Gastrocnemius medialis (tissue), 4 donors: ENCODE results near the gene KTN1. TPM values are rescaled to one million over a fixed set of nuclear protein-coding genes. Genes with fewer than 3 reads are reported as not detected.

ENCODE experiments used
- ATAC-seq, 2 donors: fragments of 150-250 bp; one replicate each; pipeline ENCODE4 v1.9.1; 2016
- DNase-seq, 2 donors: peaks; one replicate each; pipeline ENCODE4 v3.0.0-alpha.2; 2019
- H3K27ac ChIP-seq, 4 donors: fragments of 200-600 bp; sonication (generic); 1 replicate in 1 of 4; 2 replicates in 3 of 4; pipeline ENCODE4 v1.5.1; 2016 to 2018; ENCODE audit warnings: mild to moderate bottlenecking in 2 of 4, moderate library complexity in 1 of 4
- H3K27me3 ChIP-seq, 3 donors: fragments of 200-600 bp; sonication (generic) in 2 of 3; 1 replicate in 1 of 3; 2 replicates in 2 of 3; pipeline versions ENCODE4 v1.5.1 to v1.6.0; 2016 to 2019; ENCODE audit warnings: mild to moderate bottlenecking in 1 of 3, moderate library complexity in 1 of 3
- H3K36me3 ChIP-seq, 2 donors: fragments of 200-600 bp; sonication (generic) in 1 of 2; one replicate each; pipeline ENCODE4 v1.5.1; 2017 to 2018
- H3K4me1 ChIP-seq, 2 donors: fragments of 200-600 bp; sonication (generic) in 1 of 2; one replicate each; pipeline ENCODE4 v1.5.1; 2016 to 2017; ENCODE audit warnings: mild to moderate bottlenecking in 2 of 2
- H3K4me3 ChIP-seq, 4 donors: fragments of 200-600 bp; sonication (generic) in 3 of 4; 1 replicate in 1 of 4; 2 replicates in 3 of 4; pipeline ENCODE4 v1.5.1; 2016 to 2019; ENCODE audit warnings: mild to moderate bottlenecking in 2 of 4
- H3K9me3 ChIP-seq, 3 donors: fragments of 200-600 bp; sonication (generic) in 2 of 3; 1 replicate in 1 of 3; 2 replicates in 2 of 3; pipeline ENCODE4 v1.5.1; 2016 to 2019
- POLR2A ChIP-seq, 2 donors: fragments of 450-650 bp; IDR thresholded peaks; one replicate each; pipeline ENCODE4 v1.6.1; 2017; ENCODE audit warnings: antibody characterized with exemption in 2 of 2, mild to moderate bottlenecking in 2 of 2, moderate library complexity in 2 of 2
- in situ Hi-C, 4 donors: fragments of 200-750 bp; cut with MboI; loops; one replicate each; pipeline versions ENCODE4 v1.15.0 to v1.8.0; 2017; ENCODE audit warnings: low sequenced_read_pairs in 4 of 4
- intact Hi-C: fragments of 100-400 bp; cut with DNase I; formaldehyde crosslinking; loops from one replicate; pipeline ENCODE4 v1.15.1; 2023; ENCODE audit warnings: low total_unique reads
- total RNA-seq, 4 donors: library from RNA; depleted of rRNA; stranded (reverse); fragments of >200 nt; gene quantifications; one replicate each; pipeline versions ENCODE4 v1.1.0 to v1.2.3, GENCODE V29; 2016
- TF ChIP-seq, protein P1 (sequence below), 5 experiments: fragments of 450-650 bp in 3 of 5; fragments of 200-600 bp in 2 of 5; sonication (generic) in 2 of 5; IDR thresholded peaks in 4 of 5; conservative IDR thresholded peaks in 1 of 5; 1 replicate in 4 of 5; 2 replicates in 1 of 5; pipeline ENCODE4 v1.5.1; 2016 to 2019; ENCODE audit warnings: antibody characterized with exemption in 5 of 5, mild to moderate bottlenecking in 3 of 5, moderate library complexity in 3 of 5

Gene KTN1
- total RNA-seq, 4 donors from 2014 or later, result 256 to 373 (median 327) TPM

DNA sequence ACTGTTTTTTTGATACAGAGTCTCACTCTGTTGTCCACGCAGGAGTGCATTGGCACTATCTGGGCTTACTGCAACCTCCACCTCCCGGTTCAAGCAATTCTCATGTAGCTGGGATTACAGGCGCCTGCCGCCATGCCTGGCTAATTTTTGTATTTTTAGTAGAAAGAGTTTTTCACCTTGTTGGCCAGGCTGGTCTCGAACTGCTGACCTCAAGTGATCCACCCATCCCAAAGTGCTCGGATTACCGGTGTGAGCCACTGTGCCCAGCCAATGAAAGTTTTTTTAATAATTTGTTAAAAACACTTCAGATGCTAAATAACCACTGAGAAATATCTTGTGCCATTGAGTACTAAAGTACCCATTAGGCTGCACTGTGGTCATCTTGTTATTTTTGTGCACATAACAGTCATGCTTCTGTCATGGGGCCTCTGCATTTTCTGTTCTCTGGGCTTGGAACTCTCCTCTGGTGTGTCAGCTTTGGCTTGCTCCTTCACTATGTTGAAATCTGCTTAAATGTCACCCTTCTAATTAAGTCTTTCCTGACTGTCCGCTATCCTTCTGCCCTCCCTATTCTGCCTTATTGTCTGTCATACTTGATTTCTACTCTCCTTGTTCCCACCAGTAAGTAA is 105.1 kb downstream of the KTN1 start:
- peaks cover 0 to 22% of the 10 kb centered on the region in 2 donors for H3K36me3 ChIP-seq
- H3K27ac ChIP-seq, result peak overlapping the region; percentile 83 to 95 (median 88)
- H3K9me3 ChIP-seq, result no peaks in the 10 kb centered on the region
- peak; percentile 80 to 81 for DNase-seq
- H3K4me3 ChIP-seq, result no peak overlapping the region
- intact Hi-C loops (loop anchor here (2.0 to 10.0 kb wide), 3 partner anchors 104 to 410 kb away; partner anchors contain the start of genes FBXO34 and KTN1), in situ Hi-C loops (no loop called here)
- H3K4me1 ChIP-seq, result peaks cover 18 to 25% of the 10 kb centered on the region in 2 donors
- TF ChIP-seq, protein P1, sequence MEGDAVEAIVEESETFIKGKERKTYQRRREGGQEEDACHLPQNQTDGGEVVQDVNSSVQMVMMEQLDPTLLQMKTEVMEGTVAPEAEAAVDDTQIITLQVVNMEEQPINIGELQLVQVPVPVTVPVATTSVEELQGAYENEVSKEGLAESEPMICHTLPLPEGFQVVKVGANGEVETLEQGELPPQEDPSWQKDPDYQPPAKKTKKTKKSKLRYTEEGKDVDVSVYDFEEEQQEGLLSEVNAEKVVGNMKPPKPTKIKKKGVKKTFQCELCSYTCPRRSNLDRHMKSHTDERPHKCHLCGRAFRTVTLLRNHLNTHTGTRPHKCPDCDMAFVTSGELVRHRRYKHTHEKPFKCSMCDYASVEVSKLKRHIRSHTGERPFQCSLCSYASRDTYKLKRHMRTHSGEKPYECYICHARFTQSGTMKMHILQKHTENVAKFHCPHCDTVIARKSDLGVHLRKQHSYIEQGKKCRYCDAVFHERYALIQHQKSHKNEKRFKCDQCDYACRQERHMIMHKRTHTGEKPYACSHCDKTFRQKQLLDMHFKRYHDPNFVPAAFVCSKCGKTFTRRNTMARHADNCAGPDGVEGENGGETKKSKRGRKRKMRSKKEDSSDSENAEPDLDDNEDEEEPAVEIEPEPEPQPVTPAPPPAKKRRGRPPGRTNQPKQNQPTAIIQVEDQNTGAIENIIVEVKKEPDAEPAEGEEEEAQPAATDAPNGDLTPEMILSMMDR (IDR thresholded peaks at IDR 0.05 in 4 of 5, conservative IDR thresholded peaks at IDR 0.05 in 1 of 5), result no peak
- no peak for TF ChIP-seq POLR2A (IDR thresholded peaks at IDR 0.05)
- H3K27me3 ChIP-seq, result no peaks in the 10 kb centered on the region
- peak; percentile 98 to 99 for ATAC-seq

DNA sequence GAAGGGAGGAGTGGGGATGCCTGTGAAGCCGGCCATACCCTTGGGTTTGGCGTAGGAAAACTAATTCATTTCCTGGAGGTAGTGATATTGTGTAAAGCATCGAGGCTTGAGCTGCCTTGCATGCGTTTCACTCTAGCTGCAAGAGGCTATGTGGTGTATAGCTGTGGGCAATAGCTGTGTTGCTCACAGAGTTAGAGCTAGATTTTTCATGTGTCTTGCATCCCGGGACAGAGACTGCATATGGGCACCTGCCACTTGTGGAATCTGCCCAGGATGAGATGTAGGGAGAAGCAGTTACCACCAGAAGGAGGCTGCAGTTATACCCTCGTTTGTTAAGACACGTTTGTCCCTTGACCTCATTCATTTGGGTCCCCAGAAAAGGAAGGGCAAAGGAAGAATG is 106.7 kb downstream of the KTN1 start:
- intact Hi-C loops, result loop anchor here (10.0 kb wide), 2 partner anchors 292 to 412 kb away; partner anchors contain the start of gene FBXO34
- ATAC-seq (no peak), DNase-seq (no peak)
- Histone ChIP-seq H3K27ac (no peak overlapping the region), H3K4me3 (no peak overlapping the region), H3K4me1 (peaks cover 26 to 33% of the 10 kb centered on the region in 2 donors), H3K27me3 (no peaks in the 10 kb centered on the region), H3K36me3 (peaks cover 0 to 6% of the 10 kb centered on the region in 2 donors), H3K9me3 (no peaks in the 10 kb centered on the region)
- TF ChIP-seq POLR2A (IDR thresholded peaks at IDR 0.05), result no peak
- TF ChIP-seq, protein P1 (IDR thresholded peaks at IDR 0.05 in 4 of 5, conservative IDR thresholded peaks at IDR 0.05 in 1 of 5), result no peak
- in situ Hi-C loops, result no loop called here

DNA sequence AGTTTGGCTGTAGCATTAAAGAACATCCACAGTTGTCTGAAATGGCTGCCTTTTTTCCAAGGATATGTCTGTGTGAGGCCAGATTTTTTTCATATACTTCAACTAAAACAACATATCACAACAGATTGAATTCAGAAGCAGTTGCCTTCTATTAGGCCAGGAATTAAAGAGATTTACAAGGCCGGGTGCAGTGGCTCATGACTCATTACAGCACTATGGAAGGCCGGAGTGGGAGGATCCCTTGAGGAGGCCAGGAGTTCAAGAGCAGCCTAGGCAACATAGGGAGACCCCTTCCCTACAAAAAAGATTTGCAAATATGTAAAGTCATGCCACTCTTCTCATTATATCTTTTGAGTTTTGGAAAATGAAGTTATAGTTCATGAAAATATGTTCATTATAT is 108.6 kb downstream of the KTN1 start:
- no peak for DNase-seq

DNA sequence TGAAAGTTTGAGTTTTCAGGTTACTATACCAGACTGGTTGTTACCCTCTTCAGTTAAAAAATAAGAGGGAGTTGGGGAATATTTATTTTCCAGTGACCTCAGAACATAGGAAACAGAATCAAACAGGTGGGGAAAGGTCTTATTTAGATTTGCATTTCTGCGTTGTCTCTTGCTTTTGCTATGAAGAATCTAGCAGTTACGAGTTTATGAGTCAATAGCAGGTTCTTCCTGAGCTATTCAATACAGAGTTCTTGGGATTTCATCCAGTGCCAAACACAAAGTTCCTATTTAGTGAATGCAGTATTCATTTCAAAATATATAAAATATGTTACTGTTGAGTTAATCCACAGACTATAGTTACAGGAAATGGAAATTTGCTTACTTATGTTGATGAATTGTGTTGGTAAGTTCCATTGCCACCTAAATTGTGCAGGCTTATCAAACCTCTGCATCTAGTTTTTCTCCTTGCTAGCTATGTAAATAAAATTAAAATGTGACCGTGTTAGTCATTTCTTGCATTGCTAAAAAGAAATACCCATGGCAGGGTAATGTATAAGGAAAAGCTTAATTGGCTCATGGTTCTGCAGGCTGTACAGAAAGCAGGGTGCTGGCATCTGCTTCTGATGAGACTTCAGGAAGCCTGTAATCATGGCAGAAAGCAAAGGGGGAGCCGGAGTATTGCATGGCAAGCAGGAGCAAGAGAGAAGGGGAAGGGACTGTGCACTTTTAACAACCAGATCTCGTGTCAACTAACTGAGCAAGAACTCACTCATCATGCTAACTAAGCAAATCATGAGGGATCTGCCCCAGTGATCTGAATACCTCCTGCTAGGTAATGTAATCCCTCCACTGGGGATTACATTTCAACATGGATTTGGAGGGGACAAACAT is 110.2 kb downstream of the KTN1 start:
- H3K27ac ChIP-seq, result peak overlapping the region in 1 of 4 donors; percentile 32
- peak; percentile 49 to 70 for ATAC-seq

More for the DNA sequence above, 108.6 kb downstream of the KTN1 start:
- Histone ChIP-seq H3K36me3 (no peaks in the 10 kb centered on the region), H3K27me3 (no peaks in the 10 kb centered on the region), H3K27ac (no peak overlapping the region), H3K4me3 (no peak overlapping the region), H3K9me3 (no peaks in the 10 kb centered on the region), H3K4me1 (peaks cover 26 to 33% of the 10 kb centered on the region in 2 donors)
- intact Hi-C loops, result loop anchor here (10.0 kb wide), 2 partner anchors 294 to 414 kb away; partner anchors contain the start of gene FBXO34
- ATAC-seq, result no peak
- TF ChIP-seq, protein P1 (IDR thresholded peaks at IDR 0.05 in 4 of 5, conservative IDR thresholded peaks at IDR 0.05 in 1 of 5), result no peak
- TF ChIP-seq POLR2A (IDR thresholded peaks at IDR 0.05), result no peak
- in situ Hi-C loops, result no loop called here

More for the DNA sequence above, 110.2 kb downstream of the KTN1 start:
- intact Hi-C loops, result loop anchor here (10.0 kb wide), 2 partner anchors 295 to 415 kb away; partner anchors contain the start of gene FBXO34
- no peak for DNase-seq
- TF ChIP-seq POLR2A (IDR thresholded peaks at IDR 0.05), result no peak
- TF ChIP-seq, protein P1 (IDR thresholded peaks at IDR 0.05 in 4 of 5, conservative IDR thresholded peaks at IDR 0.05 in 1 of 5), result no peak
- Histone ChIP-seq H3K4me3 (no peak overlapping the region), H3K9me3 (no peaks in the 10 kb centered on the region), H3K36me3 (no peaks in the 10 kb centered on the region), H3K27me3 (no peaks in the 10 kb centered on the region), H3K4me1 (peaks cover 24% of the 10 kb centered on the region in 2 donors)
- in situ Hi-C loops, result no loop called here
